KBM-7 (cell line): ENCODE results near the gene ATCAY.
"Not testable (repeated sequence)": the region's sequence is repeated elsewhere in the genome, so short reads cannot be mapped to it uniquely, and the experiment has no call there.

Experiments
- DNase-seq: peaks from one replicate; pipeline ENCODE4 v3.0.0-alpha.2; 2015
- in situ Hi-C: fragments of 300-500 bp; cut with MboI; formaldehyde crosslinking; loops from 2 replicates; pipeline ENCODE4 v1.14.3; 2020; ENCODE audit warnings: low sequenced_read_pairs, low pct_unique_long_range_greater_than_20kb, mixed read lengths

Gene ATCAY

GRCh38 chr19:3852177-3852511 lies 28.3 kb upstream of the ATCAY start:
- no peak for DNase-seq
- in situ Hi-C loops, result loop anchor here (25.0 kb wide), 1 partner anchor 360 kb away; no protein-coding TSS in a partner anchor

- in situ Hi-C loops, result loop anchor here (25.0 kb wide), 1 partner anchor 360 kb away; no protein-coding TSS in a partner anchor
- peak; percentile 76 for DNase-seq
These were observed 27.8 kb upstream of the ATCAY start for GRCh38 chr19:3852614-3853254.

- in situ Hi-C loops, result loop anchor here (25.0 kb wide), 1 partner anchor 357 kb away; no protein-coding TSS in a partner anchor
- no peak for DNase-seq
These were observed 25.2 kb upstream of the ATCAY start for GRCh38 chr19:3855320-3855719.

- in situ Hi-C loops, result loop anchor here (25.0 kb wide), 1 partner anchor 355 kb away; no protein-coding TSS in a partner anchor
- DNase-seq, result no peak
These were observed 23.0 kb upstream of the ATCAY start for GRCh38 chr19:3857449-3858003.

GRCh38 chr19:3860499-3860898 lies 20.0 kb upstream of the ATCAY start:
- no peak for DNase-seq
- in situ Hi-C loops, result loop anchor here (25.0 kb wide), 1 partner anchor 352 kb away; no protein-coding TSS in a partner anchor

GRCh38 chr19:3862826-3863500 lies 17.5 kb upstream of the ATCAY start:
- no peak for DNase-seq
- in situ Hi-C loops, result loop anchor here (25.0 kb wide), 1 partner anchor 349 kb away; no protein-coding TSS in a partner anchor

- in situ Hi-C loops, result loop anchor here (25.0 kb wide), 1 partner anchor 349 kb away; no protein-coding TSS in a partner anchor
- DNase-seq, result no peak
These were observed 16.8 kb upstream of the ATCAY start for GRCh38 chr19:3863648-3864047.

- in situ Hi-C loops, result loop anchor here (25.0 kb wide), 1 partner anchor 345 kb away; no protein-coding TSS in a partner anchor
These were observed 13.4 kb upstream of the ATCAY start for GRCh38 chr19:3866910-3867638.

GRCh38 chr19:3867971-3868769 lies 12.3 kb upstream of the ATCAY start:
- in situ Hi-C loops, result loop anchor here (25.0 kb wide), 1 partner anchor 344 kb away; no protein-coding TSS in a partner anchor
- DNase-seq, result no peak

More at GRCh38 chr19:3866910-3867638, 13.4 kb upstream of the ATCAY start:
- no peak for DNase-seq

GRCh38 chr19:3868770-3869456 lies 11.6 kb upstream of the ATCAY start, which contains the start of gene ZFR2:
Gene ZFR2 (minus strand): TSS chr19:3869038. CDS start chr19:3869017, 21 bp downstream.
- in situ Hi-C loops, result loop anchor here (25.0 kb wide), 1 partner anchor 343 kb away; no protein-coding TSS in a partner anchor
- DNase-seq, result no peak

- DNase-seq, result no peak
- in situ Hi-C loops, result loop anchor here (25.0 kb wide), 1 partner anchor 339 kb away; no protein-coding TSS in a partner anchor
These were observed 7.3 kb upstream of the ATCAY start for GRCh38 chr19:3873151-3873550.

- in situ Hi-C loops, result loop anchor here (25.0 kb wide), 1 partner anchor 338 kb away; no protein-coding TSS in a partner anchor
These were observed 5.8 kb upstream of the ATCAY start for GRCh38 chr19:3874695-3875094.

GRCh38 chr19:3879656-3880055 lies 829 bp upstream of the ATCAY start:
- in situ Hi-C loops, result no loop called here
- DNase-seq, result no peak

More at GRCh38 chr19:3874695-3875094, 5.8 kb upstream of the ATCAY start:
- not testable (repeated sequence) for DNase-seq

GRCh38 chr19:3881272-3882040 lies 971 bp downstream of the ATCAY start:
- DNase-seq, result peak; percentile 75

GRCh38 chr19:3882041-3882384 lies 1.5 kb downstream of the ATCAY start:
- in situ Hi-C loops, result no loop called here

More at GRCh38 chr19:3881272-3882040, 971 bp downstream of the ATCAY start:
- in situ Hi-C loops, result no loop called here

GRCh38 chr19:3890591-3890990 lies 10.1 kb downstream of the ATCAY start:
- in situ Hi-C loops, result no loop called here
- DNase-seq, result no peak

More at GRCh38 chr19:3882041-3882384, 1.5 kb downstream of the ATCAY start:
- DNase-seq, result no peak
